Chondrocyte (in vitro differentiated cells): ENCODE results near the gene DUSP28. TPM values are rescaled to one million over a fixed set of nuclear protein-coding genes. Genes with fewer than 3 reads are reported as not detected.
A peak's percentile ranks its signal among the peaks of the same experiment; 100 is the strongest.

Source experiments
- DNase-seq: peaks from one replicate; pipeline ENCODE4 v3.0.0; 2021; ENCODE audit warnings: mixed read lengths, low spot score
- H3K27ac Mint-ChIP-seq: one replicate; pipeline ENCODE4 v1.8.0; 2021; ENCODE audit warnings: mild to moderate bottlenecking, moderate library complexity, mixed read lengths; ENCODE audit not compliant: unreplicated experiment
- H3K27me3 Mint-ChIP-seq: 2 replicates; pipeline ENCODE4 v1.8.0; 2021; ENCODE audit warnings: low read depth, mixed read lengths
- H3K36me3 Mint-ChIP-seq: 2 replicates; pipeline ENCODE4 v1.8.0; 2021; ENCODE audit warnings: low read depth, mixed read lengths
- H3K4me1 Mint-ChIP-seq: 2 replicates; pipeline ENCODE4 v1.8.0; 2021; ENCODE audit warnings: low read depth, mild to moderate bottlenecking, mixed read lengths
- H3K4me3 Mint-ChIP-seq: one replicate; pipeline ENCODE4 v1.8.0; 2021; ENCODE audit warnings: mild to moderate bottlenecking, moderate library complexity, mixed read lengths; ENCODE audit not compliant: unreplicated experiment
- H3K9me3 Mint-ChIP-seq: 2 replicates; pipeline ENCODE4 v1.8.0; 2021; ENCODE audit warnings: low read depth, mixed read lengths
- CTCF ChIP-seq: fragments of 200-600 bp; sonication (generic); IDR thresholded peaks from 2 replicates; pipeline ENCODE4 v1.5.0; 2021; ENCODE audit warnings: antibody characterized with exemption, mild to moderate bottlenecking, moderate library complexity
- total RNA-seq: library from RNA; stranded (reverse); gene quantifications from 3 replicates; pipeline ENCODE4 v1.2.1, GENCODE V29; 2021

Gene DUSP28
- total RNA-seq, 1 donor from 2014 or later, result 3.7 TPM

GRCh38 chr2:240512666-240513535 is 47.3 kb upstream of the DUSP28 start:
- Mint-ChIP-seq H3K4me3 (no peak overlapping the region), H3K9me3 (no peaks in the 10 kb centered on the region), H3K27ac (no peak overlapping the region), H3K27me3 (no peaks in the 10 kb centered on the region), H3K36me3 (peaks cover 15% of the 10 kb centered on the region), H3K4me1 (peaks cover 4% of the 10 kb centered on the region)
- TF ChIP-seq CTCF, result no peak
- DNase-seq, result no peak

GRCh38 chr2:240513549-240514287 is 46.4 kb upstream of the DUSP28 start:
- no peak for DNase-seq
- Mint-ChIP-seq H3K27me3 (no peaks in the 10 kb centered on the region), H3K27ac (no peak overlapping the region), H3K4me3 (no peak overlapping the region), H3K36me3 (peaks cover 13% of the 10 kb centered on the region), H3K4me1 (peaks cover 4% of the 10 kb centered on the region), H3K9me3 (no peaks in the 10 kb centered on the region)
- TF ChIP-seq CTCF, result peak; percentile 82

- Mint-ChIP-seq H3K36me3 (peaks cover 11% of the 10 kb centered on the region), H3K27me3 (no peaks in the 10 kb centered on the region), H3K27ac (no peak overlapping the region), H3K9me3 (no peaks in the 10 kb centered on the region), H3K4me1 (peaks cover 4% of the 10 kb centered on the region), H3K4me3 (no peak overlapping the region)
- TF ChIP-seq CTCF, result no peak
- DNase-seq, result peak; percentile 68
Observed at GRCh38 chr2:240514631-240515030, 45.5 kb upstream of the DUSP28 start.

- Mint-ChIP-seq H3K36me3 (peaks cover 7% of the 10 kb centered on the region), H3K4me1 (peaks cover 4% of the 10 kb centered on the region)
Observed at GRCh38 chr2:240517342-240517741, 42.8 kb upstream of the DUSP28 start.

More at GRCh38 chr2:240517342-240517741, 42.8 kb upstream of the DUSP28 start:
- Mint-ChIP-seq H3K27me3 (no peaks in the 10 kb centered on the region), H3K4me3 (no peak overlapping the region), H3K27ac (no peak overlapping the region), H3K9me3 (peaks cover 4% of the 10 kb centered on the region)
- no peak for TF ChIP-seq CTCF
- no peak for DNase-seq
